Measurements from ENCODE around the gene NR6A1. TPM values are rescaled to one million over a fixed set of nuclear protein-coding genes. Genes with fewer than 3 reads are reported as not detected.

NR6A1 gene
- total RNA-seq, 1 experiment from 2014 or later: 164 TPM

DNA sequence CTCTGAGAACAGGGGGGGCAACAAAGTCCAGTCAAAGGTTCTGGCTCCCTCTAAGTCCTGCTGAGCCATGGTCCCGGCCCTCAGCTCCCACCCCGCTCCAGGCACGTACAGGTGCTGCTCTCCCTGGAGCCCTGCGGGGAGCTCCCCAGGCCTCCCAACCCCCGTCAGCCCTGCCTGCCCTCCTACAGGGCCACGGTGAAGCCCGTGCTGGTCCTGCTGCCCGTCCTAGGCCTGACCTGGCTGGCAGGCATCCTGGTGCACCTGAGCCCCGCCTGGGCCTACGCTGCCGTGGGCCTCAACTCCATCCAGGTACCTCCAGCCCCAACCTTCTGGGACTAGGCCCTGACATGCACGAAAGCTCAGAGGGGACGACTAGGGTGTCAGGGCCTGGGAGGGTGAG is 300.8 kb downstream of the NR6A1 start:
- CTCF ChIA-PET: no interaction called here
- Mint-ChIP-seq H3K4me3 (no peak overlapping the region), H3K27ac (no peak overlapping the region), H3K36me3 (no peaks in the 10 kb centered on the region), H3K9me3 (no peaks in the 10 kb centered on the region), H3K27me3 (ENCODE audit: low read depth) (no peaks in the 10 kb centered on the region), H3K4me1 (0 out of 2 replicates have a peak, but pooled peaks cover 3% of the 10 kb centered on the region)
- DNase-seq (ENCODE audit: low spot score) (no peak), ATAC-seq (no peak)
- POLR2A ChIA-PET: no interaction called here
- TF ChIP-seq, protein P1, sequence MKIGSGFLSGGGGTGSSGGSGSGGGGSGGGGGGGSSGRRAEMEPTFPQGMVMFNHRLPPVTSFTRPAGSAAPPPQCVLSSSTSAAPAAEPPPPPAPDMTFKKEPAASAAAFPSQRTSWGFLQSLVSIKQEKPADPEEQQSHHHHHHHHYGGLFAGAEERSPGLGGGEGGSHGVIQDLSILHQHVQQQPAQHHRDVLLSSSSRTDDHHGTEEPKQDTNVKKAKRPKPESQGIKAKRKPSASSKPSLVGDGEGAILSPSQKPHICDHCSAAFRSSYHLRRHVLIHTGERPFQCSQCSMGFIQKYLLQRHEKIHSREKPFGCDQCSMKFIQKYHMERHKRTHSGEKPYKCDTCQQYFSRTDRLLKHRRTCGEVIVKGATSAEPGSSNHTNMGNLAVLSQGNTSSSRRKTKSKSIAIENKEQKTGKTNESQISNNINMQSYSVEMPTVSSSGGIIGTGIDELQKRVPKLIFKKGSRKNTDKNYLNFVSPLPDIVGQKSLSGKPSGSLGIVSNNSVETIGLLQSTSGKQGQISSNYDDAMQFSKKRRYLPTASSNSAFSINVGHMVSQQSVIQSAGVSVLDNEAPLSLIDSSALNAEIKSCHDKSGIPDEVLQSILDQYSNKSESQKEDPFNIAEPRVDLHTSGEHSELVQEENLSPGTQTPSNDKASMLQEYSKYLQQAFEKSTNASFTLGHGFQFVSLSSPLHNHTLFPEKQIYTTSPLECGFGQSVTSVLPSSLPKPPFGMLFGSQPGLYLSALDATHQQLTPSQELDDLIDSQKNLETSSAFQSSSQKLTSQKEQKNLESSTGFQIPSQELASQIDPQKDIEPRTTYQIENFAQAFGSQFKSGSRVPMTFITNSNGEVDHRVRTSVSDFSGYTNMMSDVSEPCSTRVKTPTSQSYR (CRISPR knock-in tag; IDR thresholded peaks at IDR 0.05): no peak
- TF ChIP-seq, protein P2, sequence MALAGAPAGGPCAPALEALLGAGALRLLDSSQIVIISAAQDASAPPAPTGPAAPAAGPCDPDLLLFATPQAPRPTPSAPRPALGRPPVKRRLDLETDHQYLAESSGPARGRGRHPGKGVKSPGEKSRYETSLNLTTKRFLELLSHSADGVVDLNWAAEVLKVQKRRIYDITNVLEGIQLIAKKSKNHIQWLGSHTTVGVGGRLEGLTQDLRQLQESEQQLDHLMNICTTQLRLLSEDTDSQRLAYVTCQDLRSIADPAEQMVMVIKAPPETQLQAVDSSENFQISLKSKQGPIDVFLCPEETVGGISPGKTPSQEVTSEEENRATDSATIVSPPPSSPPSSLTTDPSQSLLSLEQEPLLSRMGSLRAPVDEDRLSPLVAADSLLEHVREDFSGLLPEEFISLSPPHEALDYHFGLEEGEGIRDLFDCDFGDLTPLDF (CRISPR knock-in tag; IDR thresholded peaks at IDR 0.05): no peak
- TF ChIP-seq TP53 (CRISPR knock-in tag; IDR thresholded peaks at IDR 0.05): no peak
- TF ChIP-seq, protein P3, sequence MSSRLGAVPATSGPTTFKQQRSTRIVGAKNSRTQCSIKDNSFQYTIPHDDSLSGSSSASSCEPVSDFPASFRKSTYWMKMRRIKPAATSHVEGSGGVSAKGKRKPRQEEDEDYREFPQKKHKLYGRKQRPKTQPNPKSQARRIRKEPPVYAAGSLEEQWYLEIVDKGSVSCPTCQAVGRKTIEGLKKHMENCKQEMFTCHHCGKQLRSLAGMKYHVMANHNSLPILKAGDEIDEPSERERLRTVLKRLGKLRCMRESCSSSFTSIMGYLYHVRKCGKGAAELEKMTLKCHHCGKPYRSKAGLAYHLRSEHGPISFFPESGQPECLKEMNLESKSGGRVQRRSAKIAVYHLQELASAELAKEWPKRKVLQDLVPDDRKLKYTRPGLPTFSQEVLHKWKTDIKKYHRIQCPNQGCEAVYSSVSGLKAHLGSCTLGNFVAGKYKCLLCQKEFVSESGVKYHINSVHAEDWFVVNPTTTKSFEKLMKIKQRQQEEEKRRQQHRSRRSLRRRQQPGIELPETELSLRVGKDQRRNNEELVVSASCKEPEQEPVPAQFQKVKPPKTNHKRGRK (CRISPR knock-in tag; IDR thresholded peaks at IDR 0.05; ENCODE audit: borderline replicate concordance): no peak
- no peak for TF ChIP-seq ETV6 (CRISPR knock-in tag; IDR thresholded peaks at IDR 0.05)
- TF ChIP-seq, protein P4, sequence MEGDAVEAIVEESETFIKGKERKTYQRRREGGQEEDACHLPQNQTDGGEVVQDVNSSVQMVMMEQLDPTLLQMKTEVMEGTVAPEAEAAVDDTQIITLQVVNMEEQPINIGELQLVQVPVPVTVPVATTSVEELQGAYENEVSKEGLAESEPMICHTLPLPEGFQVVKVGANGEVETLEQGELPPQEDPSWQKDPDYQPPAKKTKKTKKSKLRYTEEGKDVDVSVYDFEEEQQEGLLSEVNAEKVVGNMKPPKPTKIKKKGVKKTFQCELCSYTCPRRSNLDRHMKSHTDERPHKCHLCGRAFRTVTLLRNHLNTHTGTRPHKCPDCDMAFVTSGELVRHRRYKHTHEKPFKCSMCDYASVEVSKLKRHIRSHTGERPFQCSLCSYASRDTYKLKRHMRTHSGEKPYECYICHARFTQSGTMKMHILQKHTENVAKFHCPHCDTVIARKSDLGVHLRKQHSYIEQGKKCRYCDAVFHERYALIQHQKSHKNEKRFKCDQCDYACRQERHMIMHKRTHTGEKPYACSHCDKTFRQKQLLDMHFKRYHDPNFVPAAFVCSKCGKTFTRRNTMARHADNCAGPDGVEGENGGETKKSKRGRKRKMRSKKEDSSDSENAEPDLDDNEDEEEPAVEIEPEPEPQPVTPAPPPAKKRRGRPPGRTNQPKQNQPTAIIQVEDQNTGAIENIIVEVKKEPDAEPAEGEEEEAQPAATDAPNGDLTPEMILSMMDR (IDR thresholded peaks at IDR 0.05): no peak
- no peak for TF ChIP-seq JAZF1 (CRISPR knock-in tag; IDR thresholded peaks at IDR 0.05)
- no peak for TF ChIP-seq TEAD4 (CRISPR knock-in tag; IDR thresholded peaks at IDR 0.05)
- no peak for TF ChIP-seq GABPB1 (CRISPR knock-in tag; IDR thresholded peaks at IDR 0.05)
- TF ChIP-seq SMAD3 (CRISPR knock-in tag; IDR thresholded peaks at IDR 0.05; ENCODE audit: borderline replicate concordance): no peak
- no peak for TF ChIP-seq PRRX2 (CRISPR knock-in tag; IDR thresholded peaks at IDR 0.05)
- TF ChIP-seq, protein P5, sequence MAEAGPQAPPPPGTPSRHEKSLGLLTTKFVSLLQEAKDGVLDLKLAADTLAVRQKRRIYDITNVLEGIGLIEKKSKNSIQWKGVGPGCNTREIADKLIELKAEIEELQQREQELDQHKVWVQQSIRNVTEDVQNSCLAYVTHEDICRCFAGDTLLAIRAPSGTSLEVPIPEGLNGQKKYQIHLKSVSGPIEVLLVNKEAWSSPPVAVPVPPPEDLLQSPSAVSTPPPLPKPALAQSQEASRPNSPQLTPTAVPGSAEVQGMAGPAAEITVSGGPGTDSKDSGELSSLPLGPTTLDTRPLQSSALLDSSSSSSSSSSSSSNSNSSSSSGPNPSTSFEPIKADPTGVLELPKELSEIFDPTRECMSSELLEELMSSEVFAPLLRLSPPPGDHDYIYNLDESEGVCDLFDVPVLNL (CRISPR knock-in tag; IDR thresholded peaks at IDR 0.05; ENCODE audit: borderline replicate concordance, low read depth): no peak
- TF ChIP-seq, protein P6, sequence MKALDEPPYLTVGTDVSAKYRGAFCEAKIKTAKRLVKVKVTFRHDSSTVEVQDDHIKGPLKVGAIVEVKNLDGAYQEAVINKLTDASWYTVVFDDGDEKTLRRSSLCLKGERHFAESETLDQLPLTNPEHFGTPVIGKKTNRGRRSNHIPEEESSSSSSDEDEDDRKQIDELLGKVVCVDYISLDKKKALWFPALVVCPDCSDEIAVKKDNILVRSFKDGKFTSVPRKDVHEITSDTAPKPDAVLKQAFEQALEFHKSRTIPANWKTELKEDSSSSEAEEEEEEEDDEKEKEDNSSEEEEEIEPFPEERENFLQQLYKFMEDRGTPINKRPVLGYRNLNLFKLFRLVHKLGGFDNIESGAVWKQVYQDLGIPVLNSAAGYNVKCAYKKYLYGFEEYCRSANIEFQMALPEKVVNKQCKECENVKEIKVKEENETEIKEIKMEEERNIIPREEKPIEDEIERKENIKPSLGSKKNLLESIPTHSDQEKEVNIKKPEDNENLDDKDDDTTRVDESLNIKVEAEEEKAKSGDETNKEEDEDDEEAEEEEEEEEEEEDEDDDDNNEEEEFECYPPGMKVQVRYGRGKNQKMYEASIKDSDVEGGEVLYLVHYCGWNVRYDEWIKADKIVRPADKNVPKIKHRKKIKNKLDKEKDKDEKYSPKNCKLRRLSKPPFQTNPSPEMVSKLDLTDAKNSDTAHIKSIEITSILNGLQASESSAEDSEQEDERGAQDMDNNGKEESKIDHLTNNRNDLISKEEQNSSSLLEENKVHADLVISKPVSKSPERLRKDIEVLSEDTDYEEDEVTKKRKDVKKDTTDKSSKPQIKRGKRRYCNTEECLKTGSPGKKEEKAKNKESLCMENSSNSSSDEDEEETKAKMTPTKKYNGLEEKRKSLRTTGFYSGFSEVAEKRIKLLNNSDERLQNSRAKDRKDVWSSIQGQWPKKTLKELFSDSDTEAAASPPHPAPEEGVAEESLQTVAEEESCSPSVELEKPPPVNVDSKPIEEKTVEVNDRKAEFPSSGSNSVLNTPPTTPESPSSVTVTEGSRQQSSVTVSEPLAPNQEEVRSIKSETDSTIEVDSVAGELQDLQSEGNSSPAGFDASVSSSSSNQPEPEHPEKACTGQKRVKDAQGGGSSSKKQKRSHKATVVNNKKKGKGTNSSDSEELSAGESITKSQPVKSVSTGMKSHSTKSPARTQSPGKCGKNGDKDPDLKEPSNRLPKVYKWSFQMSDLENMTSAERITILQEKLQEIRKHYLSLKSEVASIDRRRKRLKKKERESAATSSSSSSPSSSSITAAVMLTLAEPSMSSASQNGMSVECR (CRISPR knock-in tag; IDR thresholded peaks at IDR 0.05; ENCODE audit: borderline replicate concordance): no peak

Measured in WTC11 (cell line).